GM19467 (cell line): ENCODE results near the gene CD46.

Experiments used
- ATAC-seq: cut with Tn5 transposase; IDR thresholded peaks from one replicate; pipeline ENCODE4 v1.9.1; 2021; ENCODE audit warnings: mild to moderate bottlenecking, moderate library complexity; ENCODE audit not compliant: unreplicated experiment

CD46 gene

DNA sequence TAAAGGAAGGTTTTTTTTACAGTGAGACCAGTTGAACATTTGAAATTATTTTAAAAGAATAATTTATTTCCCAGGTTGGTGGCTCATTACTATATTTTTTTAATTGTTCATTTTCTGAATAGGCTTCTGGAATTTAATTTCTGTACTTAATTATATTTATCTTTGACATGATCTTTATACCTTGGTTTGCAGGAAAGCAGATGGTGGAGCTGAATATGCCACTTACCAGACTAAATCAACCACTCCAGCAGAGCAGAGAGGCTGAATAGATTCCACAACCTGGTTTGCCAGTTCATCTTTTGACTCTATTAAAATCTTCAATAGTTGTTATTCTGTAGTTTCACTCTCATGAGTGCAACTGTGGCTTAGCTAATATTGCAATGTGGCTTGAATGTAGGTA, 41.5 kb downstream of the CD46 start:
- no peak for ATAC-seq

DNA sequence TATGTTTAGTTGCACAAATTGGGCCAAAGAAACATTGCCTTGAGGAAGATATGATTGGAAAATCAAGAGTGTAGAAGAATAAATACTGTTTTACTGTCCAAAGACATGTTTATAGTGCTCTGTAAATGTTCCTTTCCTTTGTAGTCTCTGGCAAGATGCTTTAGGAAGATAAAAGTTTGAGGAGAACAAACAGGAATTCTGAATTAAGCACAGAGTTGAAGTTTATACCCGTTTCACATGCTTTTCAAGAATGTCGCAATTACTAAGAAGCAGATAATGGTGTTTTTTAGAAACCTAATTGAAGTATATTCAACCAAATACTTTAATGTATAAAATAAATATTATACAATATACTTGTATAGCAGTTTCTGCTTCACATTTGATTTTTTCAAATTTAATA, 43.0 kb downstream of the CD46 start:
- no peak for ATAC-seq

DNA sequence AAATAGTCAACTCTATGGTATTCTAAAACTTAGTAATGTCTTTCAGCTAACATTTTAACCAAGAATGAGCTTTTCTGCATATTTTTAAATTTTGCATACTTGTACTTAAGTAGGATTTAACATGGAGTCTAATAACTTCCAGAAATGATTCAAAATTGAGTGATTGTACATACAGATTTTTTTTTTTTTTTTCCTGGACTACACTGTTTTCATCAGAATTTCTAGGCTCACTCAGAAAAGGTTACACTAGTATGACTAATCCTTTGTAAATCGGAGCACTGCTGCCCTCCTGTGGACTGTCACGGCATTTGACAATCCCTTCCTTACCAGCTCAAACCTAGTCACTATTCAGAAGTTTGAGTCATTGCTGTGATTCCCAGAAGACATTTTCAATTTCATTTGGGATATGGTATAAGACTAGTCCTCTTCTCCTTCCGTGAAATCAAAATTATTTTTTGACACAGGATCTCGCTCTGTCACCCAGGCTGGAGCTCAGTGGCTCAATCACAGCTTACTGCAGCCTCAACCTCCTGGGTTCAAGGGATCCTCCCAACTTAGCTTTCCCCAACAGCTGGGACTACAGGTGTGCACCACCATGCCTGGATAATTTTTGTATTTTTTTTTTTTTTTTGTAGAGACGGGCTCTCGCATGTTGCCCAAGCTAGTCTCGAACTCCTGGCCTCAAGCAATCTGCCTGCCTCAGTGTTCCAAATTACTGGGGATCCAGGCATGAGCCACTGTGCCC, 45.5 kb downstream of the CD46 start:
- ATAC-seq, result peak; percentile 86

DNA sequence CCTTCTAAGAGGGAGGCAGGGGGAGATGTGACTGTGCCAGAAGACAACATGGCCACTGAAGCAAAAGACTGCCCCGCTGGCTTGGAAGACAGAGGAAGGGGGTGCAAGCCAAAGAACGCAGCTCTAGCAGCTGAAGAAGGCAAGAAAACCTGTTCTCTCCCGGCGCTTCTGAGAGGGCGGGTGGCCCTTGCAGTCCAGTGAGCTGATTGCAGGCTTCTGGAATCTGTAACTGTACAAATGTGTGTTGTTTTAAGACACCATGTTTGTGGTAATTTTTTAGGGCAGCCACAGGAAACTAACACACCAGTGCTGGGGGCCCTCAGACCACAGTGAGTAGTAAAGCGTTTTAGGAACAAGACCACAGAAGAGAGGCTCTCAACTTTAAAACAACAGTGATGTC, 47.0 kb downstream of the CD46 start:
- no peak for ATAC-seq

DNA sequence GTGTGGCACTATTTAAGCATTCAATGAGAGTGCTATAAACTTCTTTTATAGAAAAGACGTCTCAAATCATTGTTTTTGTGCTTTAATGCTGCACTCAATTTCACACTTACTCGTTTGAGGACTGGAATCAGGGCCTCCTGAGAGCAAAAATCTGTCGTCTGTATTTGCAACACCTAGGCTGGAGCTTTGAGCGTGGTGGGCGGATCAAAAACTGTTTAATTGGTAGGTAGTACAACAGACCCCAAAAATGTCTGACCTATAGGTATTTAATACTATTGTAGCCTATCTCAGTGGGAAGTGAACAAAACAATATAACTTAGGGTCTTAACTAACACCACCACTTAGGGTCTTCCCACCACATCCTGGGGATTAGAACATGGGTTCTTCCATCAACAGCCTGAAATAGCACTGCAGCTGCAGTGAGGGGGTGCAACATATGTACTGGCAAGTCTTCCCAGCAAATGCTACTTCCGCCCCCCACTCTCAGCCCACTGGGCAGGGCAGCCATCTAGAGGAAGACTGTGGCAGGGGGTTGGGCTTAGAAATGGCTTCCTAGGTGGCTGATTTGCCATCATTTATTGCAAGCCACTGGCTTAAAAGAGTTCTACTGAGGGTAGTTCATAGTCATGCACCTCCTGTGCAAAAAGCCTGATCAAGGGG, 48.3 kb downstream of the CD46 start:
- no peak for ATAC-seq

DNA sequence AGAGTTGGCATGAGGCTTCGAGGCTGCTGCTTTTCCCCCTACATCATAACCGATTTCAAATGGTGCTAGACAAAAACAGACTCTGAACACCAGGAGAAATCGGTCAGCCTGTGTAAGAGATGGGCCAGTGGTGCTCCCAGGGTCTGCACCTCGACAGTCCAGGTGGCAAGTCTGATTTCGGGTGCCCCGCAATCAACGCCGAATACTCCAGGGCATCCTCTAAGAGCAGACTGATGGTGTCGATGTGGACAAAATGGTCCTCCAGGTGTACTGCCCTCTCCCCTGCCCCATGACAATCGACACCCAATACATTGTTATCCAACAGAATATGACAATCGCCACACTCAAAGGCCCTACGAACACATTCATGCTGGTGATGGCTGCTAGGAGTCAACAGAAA, 50.0 kb downstream of the CD46 start:
- ATAC-seq, result no peak

DNA sequence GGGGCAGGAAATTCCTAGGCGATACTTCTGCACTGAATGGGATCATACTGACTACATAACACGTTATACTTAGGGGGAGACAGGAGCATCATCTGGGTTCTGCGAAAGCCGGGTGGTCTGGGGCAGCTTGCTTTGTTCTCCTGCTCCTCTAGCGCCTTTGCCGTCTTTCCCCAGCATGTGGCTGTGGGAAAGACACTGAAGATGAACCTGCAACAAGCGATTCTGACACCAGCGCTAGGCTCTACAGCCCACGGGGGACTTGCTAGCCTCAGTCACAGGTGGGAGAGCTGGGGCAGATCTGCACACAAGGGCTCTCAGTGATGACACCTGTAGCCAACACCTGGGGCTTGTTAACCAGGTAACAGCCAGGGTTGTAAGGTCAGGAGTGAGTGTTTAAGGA, 51.8 kb downstream of the CD46 start:
- no peak for ATAC-seq

DNA sequence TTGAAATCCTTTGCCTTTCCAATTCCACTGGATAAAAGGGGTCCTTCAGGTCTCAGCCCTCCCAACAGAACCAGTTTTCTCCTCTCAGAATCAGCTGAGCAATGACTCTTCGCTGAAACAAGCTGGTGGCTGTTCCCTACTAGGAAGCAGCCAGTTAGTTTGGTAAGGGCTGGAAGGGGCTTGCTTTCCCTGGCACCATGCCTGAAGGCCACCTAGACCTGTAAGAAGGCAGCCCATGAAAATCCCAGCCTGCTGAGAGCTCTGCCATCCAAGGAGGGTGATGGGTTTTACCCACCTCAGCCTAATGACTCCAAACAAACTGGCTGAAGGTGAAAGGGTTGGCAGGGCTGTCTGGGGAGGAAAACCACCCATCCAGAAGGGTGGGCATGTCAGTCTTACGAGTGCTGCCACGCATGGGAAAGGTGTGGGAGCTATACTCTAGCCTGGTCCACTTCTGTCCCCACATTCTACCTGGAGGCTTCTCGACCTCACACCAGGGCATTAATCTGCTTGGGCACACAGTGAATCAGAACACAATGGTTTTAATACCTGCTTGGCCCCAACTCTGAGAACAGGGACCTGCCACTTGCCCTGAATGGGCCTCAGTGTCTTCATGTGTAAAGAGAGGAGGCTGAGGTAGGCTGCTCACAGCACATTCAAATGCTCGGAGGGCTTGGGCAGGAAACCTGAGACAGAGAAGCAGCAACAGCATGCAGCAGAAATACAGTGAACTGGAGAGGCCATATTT, 53.0 kb downstream of the CD46 start:
- no peak for ATAC-seq

DNA sequence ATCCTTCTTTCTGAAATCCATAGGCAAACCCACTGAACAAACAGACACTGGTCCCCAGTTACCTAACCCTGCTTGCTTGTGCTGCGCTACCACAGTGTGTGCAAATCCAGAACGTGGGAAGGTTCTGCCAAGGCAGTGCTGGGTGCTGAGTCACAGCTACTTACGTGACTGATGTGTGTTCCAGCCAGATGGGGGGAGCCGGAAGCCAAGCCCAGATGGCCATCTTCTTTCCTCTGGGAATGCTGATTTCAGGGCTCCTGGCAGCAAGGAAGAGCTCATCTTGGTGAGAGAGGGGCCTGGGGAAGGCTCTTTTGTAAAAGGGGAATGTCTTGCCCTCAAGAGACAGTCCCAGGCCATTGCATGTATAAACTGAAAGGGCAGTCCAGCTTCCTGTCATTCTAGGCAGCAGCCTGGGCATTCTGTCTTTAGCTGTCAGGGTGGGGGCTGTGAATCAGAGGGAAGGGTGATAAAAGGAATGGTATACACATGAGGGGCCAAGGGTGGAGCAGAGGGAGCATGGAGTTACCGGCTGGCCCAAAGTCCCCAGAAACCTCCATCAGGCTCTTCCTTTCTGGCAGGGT, 54.1 kb downstream of the CD46 start:
- no peak for ATAC-seq

DNA sequence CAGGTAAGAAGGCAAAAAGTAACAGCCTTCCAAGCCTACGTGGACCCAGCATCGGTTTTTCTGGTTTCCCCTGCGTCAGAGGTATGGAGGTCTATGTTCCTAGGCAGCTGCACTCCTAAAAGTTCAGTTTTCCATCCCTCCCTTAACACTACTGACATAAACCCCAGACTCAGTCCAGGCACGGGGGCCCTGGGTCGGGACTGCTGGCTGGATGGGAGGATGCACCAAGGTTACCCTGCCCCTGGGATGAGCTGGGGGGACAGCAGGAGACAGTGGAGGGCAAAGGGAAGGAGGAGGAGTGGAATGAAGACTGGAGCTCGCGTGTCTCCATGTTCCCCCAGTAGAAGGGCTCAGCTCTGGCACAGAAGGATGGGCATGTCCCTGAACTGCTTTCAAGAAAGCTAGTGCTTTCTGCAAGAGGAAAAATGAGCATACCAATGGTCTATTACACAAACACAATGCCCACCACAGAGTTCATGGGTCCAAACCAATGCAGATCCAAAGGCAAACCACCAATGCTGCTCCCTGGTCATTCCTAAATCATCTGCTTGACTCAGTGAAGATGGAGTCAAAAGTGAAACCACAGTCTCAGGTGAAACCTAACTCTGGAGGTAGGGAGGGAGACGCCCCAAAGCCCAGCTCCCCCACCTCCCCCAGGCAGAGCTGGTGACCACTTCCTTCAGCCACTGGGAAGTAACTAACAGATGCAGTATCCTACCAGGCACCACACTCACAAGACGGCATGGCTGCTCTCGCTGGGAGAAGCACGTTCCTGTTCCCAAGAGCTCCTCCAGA, 54.9 kb downstream of the CD46 start:
- ATAC-seq, result no peak

DNA sequence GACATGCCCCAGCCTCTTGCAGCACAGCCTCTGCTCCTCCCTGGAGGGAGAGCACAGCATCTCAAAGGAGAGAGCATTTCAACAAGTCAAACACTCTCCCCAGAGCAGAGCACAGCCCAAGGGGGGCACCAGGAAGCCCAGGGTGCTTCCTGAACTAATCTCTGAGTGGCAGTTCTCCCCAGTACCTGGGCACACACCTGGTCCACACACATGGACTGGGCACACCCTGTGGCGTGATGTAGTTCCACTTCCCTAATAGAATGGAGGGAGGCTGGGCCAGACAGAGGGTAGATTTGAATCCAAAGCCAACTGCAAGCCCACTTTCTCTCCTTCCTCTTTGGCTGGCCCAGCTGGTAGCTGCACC, 55.5 kb downstream of the CD46 start:
- ATAC-seq, result no peak

DNA sequence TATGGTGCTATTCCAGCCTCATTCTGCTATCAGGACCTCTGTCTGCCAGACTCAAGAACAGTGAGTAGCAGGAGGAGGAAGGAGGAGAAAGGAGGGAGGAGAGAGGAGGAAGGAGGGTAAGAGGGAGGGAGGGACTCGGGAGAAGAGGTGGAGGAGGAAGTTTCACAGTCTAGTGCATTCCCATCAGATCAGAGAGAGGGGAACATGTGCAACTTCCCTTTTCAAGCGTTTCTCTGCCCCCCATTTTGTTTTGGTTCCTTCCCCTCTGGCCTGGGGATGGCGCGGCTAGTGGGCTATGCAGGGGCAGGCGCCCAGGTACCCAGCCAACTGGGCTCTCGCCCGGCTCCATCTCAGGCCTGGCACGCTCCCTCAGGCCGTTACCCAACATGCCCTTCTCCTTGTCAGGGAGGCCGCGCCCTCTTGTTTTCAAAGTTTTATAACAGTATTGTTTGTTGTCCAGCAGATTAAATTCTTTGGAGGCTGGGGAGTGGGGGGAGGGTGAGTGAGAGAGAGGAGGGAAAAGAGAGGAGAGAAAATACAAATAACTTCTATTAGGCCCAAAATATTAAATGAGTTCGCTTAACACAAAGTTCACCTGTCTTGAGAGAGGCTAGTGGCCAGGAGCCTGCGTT, 56.0 kb downstream of the CD46 start:
- no peak for ATAC-seq

DNA sequence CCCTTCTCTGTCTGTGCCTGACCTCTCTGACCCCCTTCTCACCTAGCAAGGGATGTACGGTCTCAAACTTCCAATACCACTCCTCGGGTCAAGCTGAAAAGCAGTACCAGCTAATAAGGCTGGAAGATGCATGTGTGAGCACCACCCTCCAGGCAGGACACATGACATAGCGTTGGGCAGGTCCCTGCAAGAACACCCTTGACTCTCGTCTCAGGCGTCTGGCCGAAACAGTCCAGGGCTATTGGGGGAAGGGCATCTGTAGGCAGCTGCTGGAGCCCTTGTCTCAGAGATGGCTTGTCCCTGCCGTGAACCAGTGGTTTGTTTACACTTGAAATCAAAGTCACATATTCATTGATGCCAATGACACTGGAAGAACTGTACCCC, 56.5 kb downstream of the CD46 start:
- no peak for ATAC-seq

DNA sequence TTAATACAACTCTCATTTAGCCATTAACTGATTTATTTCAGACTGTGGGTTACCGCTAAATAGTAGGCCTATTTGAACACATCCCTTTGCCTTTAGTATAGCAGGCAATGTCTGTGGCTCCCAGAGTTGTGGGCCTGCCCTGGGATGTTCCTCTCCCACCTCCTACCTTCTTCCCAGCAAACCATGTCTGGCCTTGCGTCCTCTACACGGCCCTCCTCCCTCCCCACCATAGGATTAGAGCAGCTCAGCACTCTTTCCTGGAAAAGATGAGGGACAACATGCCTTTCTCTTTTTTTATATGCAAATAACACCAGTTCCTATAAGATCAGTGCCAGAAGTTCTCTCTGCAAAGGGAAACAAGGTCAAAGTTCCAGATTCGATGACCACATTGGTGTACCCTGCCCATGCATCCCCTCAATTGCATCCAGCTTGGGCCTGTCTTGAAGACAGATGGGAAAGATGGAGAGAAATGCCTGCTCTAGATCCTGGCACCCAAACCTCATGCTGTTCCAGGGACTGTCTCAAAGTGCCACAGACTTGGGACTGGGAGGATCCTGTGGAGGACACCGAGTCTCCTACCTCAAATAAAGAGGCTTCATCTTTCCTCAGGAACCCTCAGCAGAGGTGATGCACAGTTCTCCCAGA, 57.2 kb downstream of the CD46 start:
- no peak for ATAC-seq

DNA sequence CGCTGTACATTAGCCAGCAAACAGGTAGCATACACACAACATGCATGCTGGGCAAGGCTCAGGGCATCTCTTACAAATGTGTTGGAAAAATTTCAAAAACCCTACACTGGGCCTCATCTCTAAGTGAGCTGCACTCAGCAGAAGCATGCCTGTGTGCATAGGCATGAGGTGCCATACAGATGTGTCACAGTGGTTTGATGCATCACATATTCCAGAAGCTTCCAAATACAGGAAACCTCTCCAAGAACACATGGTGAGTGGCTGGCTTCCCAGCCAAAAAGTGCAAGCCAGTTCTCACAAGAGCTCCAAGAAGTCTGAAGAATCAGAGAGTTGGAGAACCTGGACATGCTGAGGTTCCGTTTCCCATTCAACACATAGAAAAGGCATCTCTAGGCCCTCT, 58.3 kb downstream of the CD46 start:
- no peak for ATAC-seq

DNA sequence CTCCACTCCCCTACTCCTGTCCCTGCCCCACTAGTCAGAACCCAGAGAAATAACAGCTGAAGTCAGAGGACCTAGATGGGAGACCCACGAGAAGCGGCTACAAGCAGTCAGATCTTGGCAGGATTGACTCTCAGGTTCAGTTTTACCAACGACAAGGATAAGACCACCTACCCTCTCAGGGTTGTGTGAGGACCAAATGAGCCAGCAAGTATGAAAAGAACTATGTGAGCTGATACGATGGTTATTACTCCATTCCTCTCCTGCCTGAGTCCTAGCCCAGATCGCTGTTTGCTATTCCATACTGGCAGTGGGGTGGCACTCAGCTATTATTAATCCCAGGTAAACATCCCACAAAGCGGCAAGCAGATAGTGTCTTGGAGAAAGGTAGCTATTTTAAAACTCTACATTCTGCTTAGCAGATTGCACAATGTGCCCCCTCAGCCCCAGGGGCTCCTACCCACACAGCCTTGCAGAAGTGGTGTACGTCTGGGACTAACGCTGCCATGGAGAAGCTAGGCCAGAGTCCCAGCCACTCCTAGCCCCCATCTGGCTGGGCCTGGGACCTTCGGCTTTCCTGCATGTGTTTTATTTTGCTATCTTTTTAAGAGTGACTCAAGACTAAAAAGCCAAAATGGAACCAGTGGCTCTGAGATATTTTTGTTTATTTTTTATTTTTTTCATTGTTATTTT, 58.9 kb downstream of the CD46 start:
- ATAC-seq, result no peak

DNA sequence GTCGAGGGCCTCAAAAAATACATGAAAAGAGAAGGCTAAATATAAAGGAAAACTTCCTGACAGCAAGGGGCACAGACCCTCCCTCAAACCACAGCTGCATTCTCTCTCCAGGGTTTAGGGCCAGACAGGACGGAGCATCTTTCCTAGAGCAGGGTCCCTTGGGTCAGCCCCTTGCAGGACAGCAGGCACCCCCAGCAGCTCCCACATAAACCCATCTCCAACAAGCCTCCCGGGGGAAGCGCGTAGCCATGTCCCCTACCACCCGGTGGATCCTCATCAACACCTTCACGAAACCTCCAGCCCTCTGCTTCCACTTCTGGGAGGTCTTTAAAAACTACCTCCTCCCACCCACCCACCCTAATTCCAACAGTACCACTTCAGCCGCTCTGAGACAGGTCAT, 59.5 kb downstream of the CD46 start:
- ATAC-seq, result no peak

DNA sequence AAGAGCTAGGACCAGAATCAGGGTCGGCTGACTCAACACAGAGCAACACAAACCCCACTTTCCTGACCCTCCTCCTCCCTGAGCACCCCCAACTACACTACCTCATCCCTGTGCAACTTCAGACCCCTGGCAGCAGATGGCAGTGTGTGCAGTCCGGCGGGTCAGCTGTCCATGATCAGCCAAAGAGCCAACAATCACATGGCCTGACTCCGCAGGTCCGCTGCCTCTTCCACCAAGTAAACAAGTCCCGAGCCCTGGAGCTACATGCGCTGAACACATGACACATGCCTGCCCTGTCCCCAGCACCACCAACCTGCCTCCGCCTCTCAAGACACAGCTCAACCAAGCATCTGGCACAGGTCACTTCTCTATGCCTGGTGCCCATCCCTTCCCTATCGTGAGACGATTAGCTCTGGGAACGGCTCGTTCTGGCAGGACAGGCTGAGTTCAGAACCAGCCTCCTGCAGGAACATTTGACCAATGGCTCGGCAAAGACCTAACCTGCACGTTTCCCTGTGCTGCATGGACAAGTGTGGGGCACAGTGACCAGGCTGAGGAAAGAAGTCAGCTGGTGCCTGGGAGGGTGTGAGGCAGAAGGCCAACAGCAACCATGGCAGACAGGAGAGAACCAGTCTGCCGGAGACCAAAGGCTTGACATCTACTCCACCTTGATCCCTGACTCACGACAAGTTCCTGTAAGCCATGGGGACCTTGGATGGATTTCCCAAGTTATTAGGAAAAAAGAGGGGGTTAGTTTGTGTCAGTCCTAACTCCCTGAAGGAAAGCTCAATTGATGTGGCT, 60.3 kb downstream of the CD46 start:
- ATAC-seq, result no peak
